Endothelial cell of umbilical vein (primary cell): ENCODE measurements around the gene DGKI.

Experiments used
- EZH2 ChIP-seq: IDR thresholded peaks from 2 replicates; pipeline ENCODE4 v1.6.1; 2012; ENCODE audit warnings: borderline replicate concordance, low read depth, mild to moderate bottlenecking, moderate library complexity, low read length, inconsistent platforms; ENCODE audit not compliant: severe bottlenecking
- FOS ChIP-seq: IDR thresholded peaks from 2 replicates; pipeline ENCODE4 v1.6.1; 2011; ENCODE audit warnings: mild to moderate bottlenecking, low read length, moderate library complexity, borderline replicate concordance; ENCODE audit not compliant: insufficient read depth
- GATA2 ChIP-seq: IDR thresholded peaks from 2 replicates; pipeline ENCODE4 v1.7.0; 2011; ENCODE audit warnings: low read depth, mild to moderate bottlenecking, moderate library complexity, mixed read lengths, low read length; ENCODE audit not compliant: insufficient read length, insufficient read depth
- JUN ChIP-seq: IDR thresholded peaks from 2 replicates; pipeline ENCODE4 v1.6.1; 2011; ENCODE audit warnings: borderline replicate concordance, low read depth; ENCODE audit not compliant: insufficient read length, insufficient read depth
- MAX ChIP-seq: IDR thresholded peaks from 2 replicates; pipeline ENCODE4 v1.6.1; 2011; ENCODE audit not compliant: insufficient read depth, insufficient read length
- MYC ChIP-seq: IDR thresholded peaks from one replicate; pipeline ENCODE4 v1.6.1; 2011; ENCODE audit warnings: mild to moderate bottlenecking, low read depth, low read length
- POLR2A ChIP-seq: IDR thresholded peaks from 2 replicates; pipeline ENCODE4 v1.6.1; 2012; ENCODE audit warnings: low read depth, mild to moderate bottlenecking, control low read depth, low read length
- POLR2AphosphoS5 ChIP-seq: IDR thresholded peaks from 2 replicates; pipeline ENCODE4 v1.6.1; 2012; ENCODE audit warnings: low read depth, mild to moderate bottlenecking, control low read depth, low read length, moderate library complexity; ENCODE audit not compliant: insufficient read depth
- TF ChIP-seq, protein P1 (sequence below), 2 donors: IDR thresholded peaks; 1 replicate in 1 of 2; 2 replicates in 1 of 2; pipeline ENCODE4 v1.5.1; 2011; ENCODE audit warnings: low read length in 2 of 2, mild to moderate bottlenecking in 2 of 2, moderate library complexity in 2 of 2, control low read depth in 1 of 2, inconsistent platforms in 1 of 2, low read depth in 1 of 2; ENCODE audit not compliant: insufficient read depth in 1 of 2; ENCODE audit errors: extremely low read depth in 1 of 2

GRCh38 chr7:137583172-137583571, 263.6 kb downstream of the DGKI start:
- TF ChIP-seq, protein P1, sequence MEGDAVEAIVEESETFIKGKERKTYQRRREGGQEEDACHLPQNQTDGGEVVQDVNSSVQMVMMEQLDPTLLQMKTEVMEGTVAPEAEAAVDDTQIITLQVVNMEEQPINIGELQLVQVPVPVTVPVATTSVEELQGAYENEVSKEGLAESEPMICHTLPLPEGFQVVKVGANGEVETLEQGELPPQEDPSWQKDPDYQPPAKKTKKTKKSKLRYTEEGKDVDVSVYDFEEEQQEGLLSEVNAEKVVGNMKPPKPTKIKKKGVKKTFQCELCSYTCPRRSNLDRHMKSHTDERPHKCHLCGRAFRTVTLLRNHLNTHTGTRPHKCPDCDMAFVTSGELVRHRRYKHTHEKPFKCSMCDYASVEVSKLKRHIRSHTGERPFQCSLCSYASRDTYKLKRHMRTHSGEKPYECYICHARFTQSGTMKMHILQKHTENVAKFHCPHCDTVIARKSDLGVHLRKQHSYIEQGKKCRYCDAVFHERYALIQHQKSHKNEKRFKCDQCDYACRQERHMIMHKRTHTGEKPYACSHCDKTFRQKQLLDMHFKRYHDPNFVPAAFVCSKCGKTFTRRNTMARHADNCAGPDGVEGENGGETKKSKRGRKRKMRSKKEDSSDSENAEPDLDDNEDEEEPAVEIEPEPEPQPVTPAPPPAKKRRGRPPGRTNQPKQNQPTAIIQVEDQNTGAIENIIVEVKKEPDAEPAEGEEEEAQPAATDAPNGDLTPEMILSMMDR (IDR thresholded peaks at IDR 0.05; ENCODE audit: extremely low read depth in 1 of 2, insufficient read depth in 1 of 2, low read depth in 1 of 2, low read length in 2 of 2): no peak
- TF ChIP-seq POLR2AphosphoS5: no peak
- no peak for TF ChIP-seq GATA2
- no peak for TF ChIP-seq MAX
- no peak for TF ChIP-seq POLR2A
- TF ChIP-seq JUN: no peak
- no peak for TF ChIP-seq EZH2
- TF ChIP-seq MYC: no peak
- TF ChIP-seq FOS: no peak
